WERI-Rb-1 (cell line): Measurements from ENCODE around the gene TMEM59.

Experiments
- DNase-seq: peaks from one replicate; pipeline ENCODE4 v3.0.0-alpha.2; 2020
- H3K27ac ChIP-seq: fragments of 250-450 bp; sonication (Bioruptor Pico); 2 replicates; pipeline ENCODE4 v1.5.1; 2020; ENCODE audit warnings: mild to moderate bottlenecking, moderate library complexity
- H3K27me3 ChIP-seq: fragments of 250-450 bp; sonication (Bioruptor Pico); 2 replicates; pipeline ENCODE4 v1.5.1; 2021; ENCODE audit warnings: mild to moderate bottlenecking, low read depth, moderate library complexity; ENCODE audit not compliant: insufficient read depth, severe bottlenecking
- H3K36me3 ChIP-seq: fragments of 250-450 bp; sonication (Bioruptor Pico); 2 replicates; pipeline ENCODE4 v1.5.1; 2020; ENCODE audit warnings: mild to moderate bottlenecking, moderate library complexity
- H3K4me3 ChIP-seq: 2 replicates; pipeline ENCODE4 v1.5.1; 2011; ENCODE audit warnings: low read depth, mild to moderate bottlenecking, control low read depth, low read length
- H3K9me3 ChIP-seq: fragments of 250-450 bp; sonication (Bioruptor Pico); 2 replicates; pipeline ENCODE4 v1.5.1; 2021; ENCODE audit warnings: mild to moderate bottlenecking, moderate library complexity; ENCODE audit not compliant: severe bottlenecking
- CTCF ChIP-seq: IDR thresholded peaks from 2 replicates; pipeline ENCODE4 v1.5.1; 2011; ENCODE audit warnings: low read depth, mild to moderate bottlenecking, control low read depth, inconsistent platforms, low read length

Gene TMEM59

DNA sequence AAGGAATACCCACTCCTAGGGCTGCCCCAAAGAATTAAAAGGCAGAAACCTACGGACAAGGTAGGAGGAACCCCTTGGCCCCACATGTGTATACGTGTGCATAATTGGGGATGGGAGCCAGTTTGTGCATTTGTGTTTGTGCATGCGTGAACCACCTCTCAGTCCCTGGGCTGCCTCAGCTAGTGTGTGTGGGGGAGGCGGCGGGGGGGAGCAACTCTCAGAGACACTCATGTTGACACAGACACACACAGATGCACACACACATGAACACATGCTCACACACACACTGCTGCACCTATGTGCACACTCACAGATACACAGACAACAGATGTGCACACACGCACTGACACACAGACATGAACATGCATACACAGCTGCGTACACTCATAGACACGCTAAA, 40.1 kb downstream of the TMEM59 start:
- H3K9me3 ChIP-seq, result no peaks in the 10 kb centered on the region
- no peak overlapping the region for H3K4me3 ChIP-seq
- no peak for DNase-seq
- no peaks in the 10 kb centered on the region for H3K36me3 ChIP-seq
- H3K27ac ChIP-seq, result no peak overlapping the region
- no peak for TF ChIP-seq CTCF
- H3K27me3 ChIP-seq, result no peaks in the 10 kb centered on the region

GRCh38 chr1:54012008-54012325, 41.0 kb downstream of the TMEM59 start:
- Histone ChIP-seq H3K27ac (no peak overlapping the region), H3K4me3 (no peak overlapping the region), H3K27me3 (no peaks in the 10 kb centered on the region), H3K9me3 (no peaks in the 10 kb centered on the region), H3K36me3 (no peaks in the 10 kb centered on the region)
- DNase-seq, result no peak
- TF ChIP-seq CTCF, result no peak

DNA sequence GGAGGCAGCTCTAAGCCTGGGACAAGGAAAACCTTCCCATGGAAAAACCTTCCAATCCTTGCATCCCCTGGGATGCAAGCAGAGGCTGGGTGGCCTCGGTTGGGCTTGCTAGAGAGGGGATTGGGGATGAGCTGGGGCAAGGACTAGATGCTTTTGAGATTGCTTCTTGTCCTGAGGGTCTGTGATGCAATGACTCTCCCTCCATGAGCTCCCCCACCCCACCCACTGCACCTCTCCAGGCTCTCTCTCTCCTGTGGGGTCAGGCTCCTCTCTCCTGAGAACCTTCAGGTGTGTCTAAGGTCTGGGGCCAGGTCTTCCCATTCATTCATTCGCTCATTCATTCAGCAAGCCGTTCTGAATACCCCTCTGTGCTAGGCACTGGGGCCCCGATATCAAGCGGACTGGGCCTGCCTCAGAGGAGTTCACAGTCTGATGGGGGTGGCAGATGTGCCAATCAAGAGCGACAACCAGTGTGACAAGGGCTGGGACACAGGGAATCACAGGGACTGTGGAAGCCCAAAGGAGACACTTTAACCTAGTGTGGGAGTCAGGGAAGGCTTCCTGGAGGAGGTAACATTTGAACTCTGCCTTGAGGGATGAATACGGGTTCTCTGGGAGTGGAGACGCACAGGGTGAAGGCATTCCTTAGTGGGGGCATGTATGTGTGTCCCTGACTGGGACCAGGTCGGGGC, 41.5 kb downstream of the TMEM59 start:
- DNase-seq, result no peak

DNA sequence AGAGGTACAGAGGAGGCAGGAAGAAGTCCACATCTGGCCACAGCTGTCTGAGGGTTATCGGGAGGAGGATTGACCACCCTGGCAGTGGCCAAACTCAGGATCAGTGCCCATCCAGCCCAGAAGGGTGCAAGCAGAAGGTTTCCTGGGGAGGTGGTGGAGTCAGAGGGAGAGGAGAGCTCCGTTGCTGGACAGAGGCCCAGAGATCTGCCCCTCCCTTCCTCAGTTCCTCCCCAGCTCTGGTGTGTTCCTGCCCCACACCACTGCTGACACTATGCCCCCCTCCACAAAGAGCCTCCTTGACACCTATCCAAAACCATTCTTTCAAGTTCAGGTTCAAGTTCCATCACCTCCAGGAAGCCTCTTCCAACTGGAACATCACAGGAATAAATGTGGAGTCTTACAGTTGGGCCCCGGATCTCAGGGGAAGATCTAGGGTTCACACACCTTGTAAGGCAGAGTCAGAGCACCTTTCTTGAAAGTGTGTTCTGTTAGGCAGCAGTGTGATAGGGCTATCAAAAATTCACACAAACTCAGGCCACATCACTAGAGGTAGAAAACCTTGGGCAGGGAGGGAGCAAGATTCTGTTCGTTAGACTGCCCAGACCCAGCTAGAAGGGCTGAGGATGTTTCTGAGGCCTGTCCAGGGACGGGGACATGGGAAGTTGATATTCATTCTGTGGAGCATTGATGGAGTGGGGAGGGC, 42.4 kb downstream of the TMEM59 start:
- Histone ChIP-seq H3K4me3 (no peak overlapping the region), H3K36me3 (no peaks in the 10 kb centered on the region), H3K27ac (no peak overlapping the region), H3K9me3 (no peaks in the 10 kb centered on the region), H3K27me3 (no peaks in the 10 kb centered on the region)
- no peak for DNase-seq
- TF ChIP-seq CTCF, result no peak

More for the DNA sequence above, 41.5 kb downstream of the TMEM59 start:
- no peaks in the 10 kb centered on the region for H3K36me3 ChIP-seq
- H3K27ac ChIP-seq, result no peak overlapping the region
- H3K27me3 ChIP-seq, result no peaks in the 10 kb centered on the region
- no peak overlapping the region for H3K4me3 ChIP-seq
- no peaks in the 10 kb centered on the region for H3K9me3 ChIP-seq
- no peak for TF ChIP-seq CTCF

DNA sequence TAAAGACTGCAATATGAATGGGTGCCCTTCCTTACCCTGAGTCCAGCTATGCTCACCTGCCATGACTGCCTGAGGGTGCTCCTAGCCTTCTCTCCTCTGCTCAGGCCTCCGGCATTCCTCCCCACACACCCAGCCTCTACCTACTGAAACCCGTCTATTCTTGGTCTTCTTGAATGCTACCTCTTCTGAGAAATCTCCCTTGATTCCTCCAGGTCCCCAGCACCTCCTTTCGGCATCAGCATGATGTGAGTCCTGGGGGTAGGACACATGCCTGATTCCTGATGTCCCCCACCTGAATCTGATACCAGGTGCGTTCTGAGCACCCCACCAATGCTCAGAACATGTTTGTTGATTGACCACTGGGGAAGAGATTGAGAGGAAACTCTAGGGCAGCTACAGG, 43.6 kb downstream of the TMEM59 start:
- Histone ChIP-seq H3K27me3 (no peaks in the 10 kb centered on the region), H3K9me3 (no peaks in the 10 kb centered on the region), H3K27ac (no peak overlapping the region), H3K4me3 (no peak overlapping the region), H3K36me3 (no peaks in the 10 kb centered on the region)
- TF ChIP-seq CTCF, result no peak
- DNase-seq, result no peak

GRCh38 chr1:54008876-54009275, 44.1 kb downstream of the TMEM59 start:
- DNase-seq, result no peak
- Histone ChIP-seq H3K27me3 (no peaks in the 10 kb centered on the region), H3K27ac (no peak overlapping the region), H3K4me3 (no peak overlapping the region), H3K9me3 (no peaks in the 10 kb centered on the region), H3K36me3 (no peaks in the 10 kb centered on the region)
- TF ChIP-seq CTCF, result no peak
